BJ (cell line): ENCODE results near the gene KRTAP4-5. TPM values are rescaled to one million over a fixed set of nuclear protein-coding genes. Genes with fewer than 3 reads are reported as not detected.
"Not testable (repeated sequence)": the region's sequence is repeated elsewhere in the genome, so short reads cannot be mapped to it uniquely, and the experiment has no call there.

ENCODE experiments used
- CTCF ChIA-PET: fragments of 350-600 bp; formaldehyde crosslinking; extraction: SDS; loops from one replicate; lab custom pipeline; 2021; ENCODE audit warnings: antibody characterized with exemption, inconsistent platforms; lab: Yijun Ruan, JAX
- POLR2A ChIA-PET: fragments of 300-600 bp; sonication (Branson Sonifier 250); formaldehyde crosslinking; extraction: SDS; loops from one replicate; lab custom pipeline; 2021; ENCODE audit warnings: antibody characterized with exemption; lab: Charles Lee
- DNase-seq: peaks from one replicate; pipeline ENCODE4 v3.0.0-alpha.2; 2011; ENCODE audit warnings: low read depth
- H3K27me3 ChIP-seq: 2 replicates; pipeline ENCODE4 v1.6.0; 2011; ENCODE audit warnings: low read length; ENCODE audit not compliant: control insufficient read depth, insufficient read depth
- H3K36me3 ChIP-seq: 2 replicates; pipeline ENCODE4 v1.5.1; 2011; ENCODE audit warnings: low read length; ENCODE audit not compliant: control insufficient read depth, insufficient read depth
- H3K4me3 ChIP-seq: 2 replicates; pipeline ENCODE4 v1.5.1; 2011; ENCODE audit warnings: low read depth, mild to moderate bottlenecking, control low read depth, low read length
- CTCF ChIP-seq: IDR thresholded peaks from 2 replicates; pipeline ENCODE4 v1.5.1; 2011; ENCODE audit warnings: low read depth, mild to moderate bottlenecking, control low read depth, inconsistent platforms, low read length, moderate library complexity; ENCODE audit not compliant: insufficient read depth
- polyA plus RNA-seq: library from polyadenylated mRNA; depleted of rRNA; stranded (reverse); fragments of >200 nt; gene quantifications from 2 replicates; pipeline ENCODE4 v1.2.3, GENCODE V29; 2011

Gene KRTAP4-5
- polyA plus RNA-seq, 1 experiment: not detected

- H3K4me3 ChIP-seq: no peak overlapping the region
- CTCF ChIA-PET: no interaction called here
- POLR2A ChIA-PET: no interaction called here
- H3K36me3 ChIP-seq: no peaks in the 10 kb centered on the region
- no peak for TF ChIP-seq CTCF
- DNase-seq: no peak
- no peaks in the 10 kb centered on the region for H3K27me3 ChIP-seq
These were observed 4.2 kb upstream of the KRTAP4-5 start for GRCh38 chr17:41153856-41154255.

GRCh38 chr17:41151525-41151924, 1.9 kb upstream of the KRTAP4-5 start:
- Histone ChIP-seq H3K27me3 (no peaks in the 10 kb centered on the region), H3K4me3 (no peak overlapping the region), H3K36me3 (no peaks in the 10 kb centered on the region)
- ChIA-PET POLR2A (no interaction called here), CTCF (no interaction called here)
- TF ChIP-seq CTCF: no peak
- no peak for DNase-seq

- DNase-seq: no peak
- Histone ChIP-seq H3K4me3 (no peak overlapping the region), H3K36me3 (no peaks in the 10 kb centered on the region), H3K27me3 (no peaks in the 10 kb centered on the region)
- no peak for TF ChIP-seq CTCF
- CTCF ChIA-PET: no interaction called here
- POLR2A ChIA-PET: no interaction called here
These were observed 401 bp upstream of the KRTAP4-5 start for GRCh38 chr17:41150026-41150425.

GRCh38 chr17:41148971-41149651, 514 bp downstream of the KRTAP4-5 start:
- H3K4me3 ChIP-seq, H3K27me3 ChIP-seq, DNase-seq, CTCF ChIA-PET, POLR2A ChIA-PET, H3K36me3 ChIP-seq: not testable (repeated sequence)

- no peak for TF ChIP-seq CTCF
- ChIA-PET CTCF (no interaction called here), POLR2A (no interaction called here)
- Histone ChIP-seq H3K4me3 (no peak overlapping the region), H3K36me3 (no peaks in the 10 kb centered on the region), H3K27me3 (no peaks in the 10 kb centered on the region)
- no peak for DNase-seq
These were observed 2.0 kb downstream of the KRTAP4-5 start for GRCh38 chr17:41147531-41148204.
